Sigmoid colon (tissue), 4 donors: ENCODE results near the gene BNIP3.

ENCODE experiments used
- EP300 ChIP-seq, 4 donors: sonication (generic); formaldehyde crosslinking; IDR thresholded peaks; one replicate each; pipeline ENCODE4 v1.6.1; 2017; ENCODE audit warnings: antibody characterized with exemption in 4 of 4
- POLR2A ChIP-seq, 2 donors: fragments of 450-650 bp; IDR thresholded peaks; one replicate each; pipeline ENCODE4 v1.6.1; 2016; ENCODE audit warnings: antibody characterized with exemption in 2 of 2, mild to moderate bottlenecking in 2 of 2, moderate library complexity in 2 of 2
- TF ChIP-seq, protein P1 (sequence below), 4 experiments: fragments of 450-650 bp in 3 of 4; fragments of 200-600 bp in 1 of 4; IDR thresholded peaks; one replicate each; pipeline ENCODE4 v1.5.1; 2016 to 2019; ENCODE audit warnings: antibody characterized with exemption in 4 of 4, mild to moderate bottlenecking in 3 of 4, moderate library complexity in 2 of 4

DNA sequence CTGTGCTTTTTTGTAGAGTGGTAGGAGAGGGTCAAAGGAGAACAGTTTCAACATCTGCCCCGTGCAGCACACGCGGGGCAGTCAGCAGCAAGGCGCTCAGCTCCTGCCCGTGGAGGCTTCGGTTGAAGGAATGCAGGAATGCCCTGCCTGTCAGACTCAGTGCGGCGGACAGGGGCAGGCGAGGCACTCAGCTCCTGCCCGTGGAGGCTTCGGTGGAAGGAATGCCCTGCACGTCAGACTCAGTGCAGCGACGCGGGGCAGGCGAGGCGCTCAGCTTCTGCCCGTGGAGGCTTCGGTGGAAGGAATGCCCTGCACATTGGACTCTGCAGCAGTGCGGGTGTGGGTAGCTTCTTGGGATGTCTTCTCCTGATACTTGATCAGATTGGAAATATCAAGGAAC, 43.9 kb downstream of the BNIP3 start:
- TF ChIP-seq, protein P1, sequence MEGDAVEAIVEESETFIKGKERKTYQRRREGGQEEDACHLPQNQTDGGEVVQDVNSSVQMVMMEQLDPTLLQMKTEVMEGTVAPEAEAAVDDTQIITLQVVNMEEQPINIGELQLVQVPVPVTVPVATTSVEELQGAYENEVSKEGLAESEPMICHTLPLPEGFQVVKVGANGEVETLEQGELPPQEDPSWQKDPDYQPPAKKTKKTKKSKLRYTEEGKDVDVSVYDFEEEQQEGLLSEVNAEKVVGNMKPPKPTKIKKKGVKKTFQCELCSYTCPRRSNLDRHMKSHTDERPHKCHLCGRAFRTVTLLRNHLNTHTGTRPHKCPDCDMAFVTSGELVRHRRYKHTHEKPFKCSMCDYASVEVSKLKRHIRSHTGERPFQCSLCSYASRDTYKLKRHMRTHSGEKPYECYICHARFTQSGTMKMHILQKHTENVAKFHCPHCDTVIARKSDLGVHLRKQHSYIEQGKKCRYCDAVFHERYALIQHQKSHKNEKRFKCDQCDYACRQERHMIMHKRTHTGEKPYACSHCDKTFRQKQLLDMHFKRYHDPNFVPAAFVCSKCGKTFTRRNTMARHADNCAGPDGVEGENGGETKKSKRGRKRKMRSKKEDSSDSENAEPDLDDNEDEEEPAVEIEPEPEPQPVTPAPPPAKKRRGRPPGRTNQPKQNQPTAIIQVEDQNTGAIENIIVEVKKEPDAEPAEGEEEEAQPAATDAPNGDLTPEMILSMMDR (IDR thresholded peaks at IDR 0.05): no peak
- TF ChIP-seq EP300 (IDR thresholded peaks at IDR 0.05) (no peak), POLR2A (IDR thresholded peaks at IDR 0.05) (no peak)
